Endothelial cell of umbilical vein (primary cell): Measurements from ENCODE around the gene MS4A6E. TPM values are rescaled to one million over a fixed set of nuclear protein-coding genes. Genes with fewer than 3 reads are reported as not detected.

Source experiments
- BruUV-seq: library from RNA; stranded (reverse); fragments of 400-500 nt; replicated peaks from 2 replicates; lab custom pipeline; 2021; lab: Mats Ljungman, UMichigan
- CTCF ChIA-PET: fragments of 300-600, 350-600 bp; sonication (Branson Sonifier 250); formaldehyde crosslinking; loops from one replicate; lab custom pipeline; 2021; ENCODE audit warnings: antibody characterized with exemption, inconsistent platforms; lab: Charles Lee
- POLR2A ChIA-PET: fragments of 300-600, 350-600 bp; sonication (Branson Sonifier 250); formaldehyde crosslinking; loops from one replicate; lab custom pipeline; 2021; ENCODE audit warnings: antibody characterized with exemption, inconsistent platforms; lab: Charles Lee
- DNase-seq: peaks from one replicate; pipeline ENCODE4 v3.0.0-alpha.2; 2011; ENCODE audit warnings: low read depth, low spot score
- FAIRE-seq: peaks from 2 replicates; lab custom pipeline; 2011; peaks lifted over from hg19 to GRCh38; lab: Jason Lieb, UNC
- H2AFZ ChIP-seq: 2 replicates; pipeline ENCODE4 v1.6.0; 2012; ENCODE audit warnings: low read depth, low read length, control low read depth, inconsistent platforms
- H3K27ac ChIP-seq: 2 replicates; pipeline ENCODE4 v1.5.1; 2011; ENCODE audit warnings: low read depth, mild to moderate bottlenecking, control low read depth, low read length, moderate library complexity; ENCODE audit not compliant: insufficient read depth
- H3K27me3 ChIP-seq, 2 experiments: 2 replicates each; pipeline versions ENCODE4 v1.6.0 to v1.6.1; 2011; ENCODE audit warnings: low read length in 2 of 2, mixed read lengths in 1 of 2; ENCODE audit not compliant: control insufficient read depth in 2 of 2, insufficient read depth in 2 of 2
- H3K36me3 ChIP-seq, 2 experiments: 2 replicates in 1 of 2; 3 replicates in 1 of 2; pipeline ENCODE4 v1.5.1; 2011; ENCODE audit warnings: low read length in 2 of 2, mild to moderate bottlenecking in 1 of 2, moderate library complexity in 1 of 2; ENCODE audit not compliant: control insufficient read depth in 2 of 2, insufficient read depth in 2 of 2; ENCODE audit errors: extremely low read depth in 1 of 2
- H3K4me1 ChIP-seq: 3 replicates; pipeline ENCODE4 v1.5.1; 2011; ENCODE audit warnings: mild to moderate bottlenecking, low read length; ENCODE audit not compliant: control insufficient read depth, insufficient read depth; ENCODE audit errors: extremely low read depth
- H3K4me2 ChIP-seq: 2 replicates; pipeline ENCODE4 v1.6.1; 2011; ENCODE audit warnings: low read length, control low read depth, mixed read lengths; ENCODE audit not compliant: insufficient read depth
- H3K4me3 ChIP-seq, 3 experiments: fragments of 200-600 bp in 1 of 3; sonication (generic), shearing (Covaris generic) in 1 of 3; replicated peaks in 1 of 3; 2 replicates each; pipeline ENCODE4 v1.5.1; 2011 to 2016; ENCODE audit warnings: control low read depth in 3 of 3, low read length in 3 of 3, mild to moderate bottlenecking in 2 of 3, inconsistent platforms in 1 of 3, low read depth in 1 of 3, moderate library complexity in 1 of 3; ENCODE audit not compliant: insufficient read depth in 1 of 3
- H3K79me2 ChIP-seq: 2 replicates; pipeline ENCODE4 v1.6.0; 2012; ENCODE audit warnings: low read length, inconsistent platforms; ENCODE audit not compliant: control insufficient read depth, insufficient read depth
- H3K9ac ChIP-seq: replicated peaks from 2 replicates; pipeline ENCODE3; 2011; ENCODE audit warnings: low read length, control low read depth; ENCODE audit not compliant: insufficient read depth; ENCODE audit errors: extremely low read depth
- H3K9me1 ChIP-seq: replicated peaks from 3 replicates; pipeline ENCODE4 v1.6.0; 2011; ENCODE audit warnings: mild to moderate bottlenecking, low read length; ENCODE audit not compliant: control insufficient read depth, insufficient read depth; ENCODE audit errors: extremely low read depth
- H3K9me3 ChIP-seq: replicated peaks from 2 replicates; pipeline ENCODE4 v1.5.1; 2012; ENCODE audit warnings: low read length, inconsistent platforms; ENCODE audit not compliant: control insufficient read depth, insufficient read depth
- H4K20me1 ChIP-seq: replicated peaks from 2 replicates; pipeline ENCODE3; 2011; ENCODE audit warnings: mild to moderate bottlenecking, low read length; ENCODE audit not compliant: control insufficient read depth, insufficient read depth; ENCODE audit errors: extremely low read depth
- CTCF ChIP-seq, 2 donors: IDR thresholded peaks; 1 replicate in 1 of 2; 2 replicates in 1 of 2; pipeline ENCODE4 v1.5.1; 2011; ENCODE audit warnings: low read length in 2 of 2, mild to moderate bottlenecking in 2 of 2, moderate library complexity in 2 of 2, control low read depth in 1 of 2, inconsistent platforms in 1 of 2, low read depth in 1 of 2; ENCODE audit not compliant: insufficient read depth in 1 of 2; ENCODE audit errors: extremely low read depth in 1 of 2
- EZH2 ChIP-seq: IDR thresholded peaks from 2 replicates; pipeline ENCODE4 v1.6.1; 2012; ENCODE audit warnings: borderline replicate concordance, low read depth, mild to moderate bottlenecking, moderate library complexity, low read length, inconsistent platforms; ENCODE audit not compliant: severe bottlenecking
- FOS ChIP-seq: IDR thresholded peaks from 2 replicates; pipeline ENCODE4 v1.6.1; 2011; ENCODE audit warnings: mild to moderate bottlenecking, low read length, moderate library complexity, borderline replicate concordance; ENCODE audit not compliant: insufficient read depth
- GATA2 ChIP-seq: IDR thresholded peaks from 2 replicates; pipeline ENCODE4 v1.7.0; 2011; ENCODE audit warnings: low read depth, mild to moderate bottlenecking, moderate library complexity, mixed read lengths, low read length; ENCODE audit not compliant: insufficient read length, insufficient read depth
- JUN ChIP-seq: IDR thresholded peaks from 2 replicates; pipeline ENCODE4 v1.6.1; 2011; ENCODE audit warnings: borderline replicate concordance, low read depth; ENCODE audit not compliant: insufficient read length, insufficient read depth
- MAX ChIP-seq: IDR thresholded peaks from 2 replicates; pipeline ENCODE4 v1.6.1; 2011; ENCODE audit not compliant: insufficient read depth, insufficient read length
- MYC ChIP-seq: IDR thresholded peaks from one replicate; pipeline ENCODE4 v1.6.1; 2011; ENCODE audit warnings: mild to moderate bottlenecking, low read depth, low read length
- POLR2A ChIP-seq: IDR thresholded peaks from 2 replicates; pipeline ENCODE4 v1.6.1; 2012; ENCODE audit warnings: low read depth, mild to moderate bottlenecking, control low read depth, low read length
- POLR2AphosphoS5 ChIP-seq: IDR thresholded peaks from 2 replicates; pipeline ENCODE4 v1.6.1; 2012; ENCODE audit warnings: low read depth, mild to moderate bottlenecking, control low read depth, low read length, moderate library complexity; ENCODE audit not compliant: insufficient read depth
- dilution Hi-C: fragments of 300-500 bp; cut with MboI; formaldehyde crosslinking; loops from one replicate; pipeline ENCODE4 v1.15.0; 2019; ENCODE audit warnings: low sequenced_read_pairs; ENCODE audit not compliant: extremely low pct_ligation_motif_present
- intact Hi-C: fragments of 100-400 bp; cut with micrococcal nuclease; formaldehyde crosslinking; loops from one replicate; pipeline ENCODE4 v1.10.0; 2022
- polyA plus RNA-seq, 4 experiments: library from polyadenylated mRNA; depleted of rRNA in 3 of 4; stranded (reverse) in 3 of 4; unstranded in 1 of 4; fragments of >200 nt; gene quantifications; 2 replicates each; pipeline versions ENCODE4 v1.2.1 to v1.2.3, GENCODE V29; 2011 to 2012; ENCODE audit warnings: missing spikeins in 1 of 4
- total RNA-seq: library from RNA; stranded (reverse); gene quantifications from 2 replicates; pipeline ENCODE4 v1.2.3, GENCODE V29; 2021

The MS4A6E gene
- total and polyA plus RNA-seq, 2 donors (not counting 3 experiments of a cell fraction or from before 2014, with no cell fraction given): not detected

- ChIA-PET POLR2A (no interaction called here), CTCF (interaction anchor here (0.6 to 6.4 kb wide), 25 partner anchors 8 to 429 kb away, joined by 3 to 74 read pairs (median 4); no protein-coding TSS in a partner anchor)
- H3K4me2 ChIP-seq: no peak overlapping the region
- FAIRE-seq (peak; percentile 86), DNase-seq (peak; percentile 79)
- BruUV-seq: no TSS peak
- H2AFZ ChIP-seq: no peak overlapping the region
- no peaks in the 10 kb centered on the region for H3K9me3 ChIP-seq
- H3K4me3 ChIP-seq: no peak overlapping the region
- intact Hi-C loops: no loop called here
- peaks cover 0 to 3% of the 10 kb centered on the region in 2 experiments for H3K27me3 ChIP-seq
- H4K20me1 ChIP-seq: no peaks in the 10 kb centered on the region
- H3K36me3 ChIP-seq: no peaks in the 10 kb centered on the region
- no peaks in the 10 kb centered on the region for H3K79me2 ChIP-seq
- no peaks in the 10 kb centered on the region for H3K9me1 ChIP-seq
- no peak overlapping the region for H3K9ac ChIP-seq
- no peak overlapping the region for H3K27ac ChIP-seq
- dilution Hi-C loops: no loop called here
- TF ChIP-seq MYC (no peak), CTCF (IDR thresholded peaks at IDR 0.05; ENCODE audit: extremely low read depth in 1 of 2, insufficient read depth in 1 of 2, low read depth in 1 of 2, low read length in 2 of 2) (peak; percentile 65 to 85), GATA2 (no peak)
- no peaks in the 10 kb centered on the region for H3K4me1 ChIP-seq
Observed at GRCh38 chr11:60334005-60334620, 7.1 kb downstream of the MS4A6E start.

GRCh38 chr11:60336767-60337391, 9.8 kb downstream of the MS4A6E start:
- intact Hi-C loops: no loop called here
- no peak for FAIRE-seq
- no peaks in the 10 kb centered on the region for H4K20me1 ChIP-seq
- H3K27ac ChIP-seq: no peak overlapping the region
- H3K79me2 ChIP-seq: no peaks in the 10 kb centered on the region
- BruUV-seq: no TSS peak
- ChIA-PET CTCF (interaction anchor here (6.4 kb wide), 1 partner anchor 8 kb away, joined by 74 read pairs; no protein-coding TSS in a partner anchor), POLR2A (no interaction called here)
- no peaks in the 10 kb centered on the region for H3K4me1 ChIP-seq
- H3K27me3 ChIP-seq: peaks cover 2 to 5% of the 10 kb centered on the region in 2 experiments
- H3K9me1 ChIP-seq: no peaks in the 10 kb centered on the region
- no peak overlapping the region for H2AFZ ChIP-seq
- H3K9me3 ChIP-seq: no peaks in the 10 kb centered on the region
- H3K36me3 ChIP-seq: no peaks in the 10 kb centered on the region
- DNase-seq: no peak
- H3K4me2 ChIP-seq: no peak overlapping the region
- no peak overlapping the region for H3K9ac ChIP-seq
- H3K4me3 ChIP-seq: no peak overlapping the region
- dilution Hi-C loops: no loop called here
- no peak for TF ChIP-seq JUN
- TF ChIP-seq EZH2: no peak
- TF ChIP-seq POLR2A: no peak
- TF ChIP-seq MAX: no peak
- no peak for TF ChIP-seq GATA2
- TF ChIP-seq FOS: no peak
- no peak for TF ChIP-seq POLR2AphosphoS5
- no peak for TF ChIP-seq CTCF (IDR thresholded peaks at IDR 0.05; ENCODE audit: extremely low read depth in 1 of 2, insufficient read depth in 1 of 2, low read depth in 1 of 2, low read length in 2 of 2)
